Kidney epithelial cell (primary cell): ENCODE results near the gene ABCA4. TPM values are rescaled to one million over a fixed set of nuclear protein-coding genes. Genes with fewer than 3 reads are reported as not detected.

Source experiments
- DNase-seq: peaks from one replicate; pipeline ENCODE4 v3.0.0-alpha.2; 2010; ENCODE audit warnings: low read depth
- H3K27me3 ChIP-seq: 2 replicates; pipeline ENCODE4 v1.6.0; 2011; ENCODE audit warnings: low read length; ENCODE audit not compliant: control insufficient read depth, insufficient read depth
- H3K36me3 ChIP-seq: 2 replicates; pipeline ENCODE4 v1.5.1; 2011; ENCODE audit warnings: low read length; ENCODE audit not compliant: control insufficient read depth, insufficient read depth
- H3K4me3 ChIP-seq: 2 replicates; pipeline ENCODE4 v1.5.1; 2011; ENCODE audit warnings: low read depth, mild to moderate bottlenecking, control low read depth, low read length
- total RNA-seq: library from RNA; depleted of rRNA; stranded (reverse); fragments of >200 nt; gene quantifications from 2 replicates; pipeline ENCODE4 v1.2.3, GENCODE V29; 2015
- TF ChIP-seq, protein P1 (sequence below): IDR thresholded peaks from 2 replicates; pipeline ENCODE4 v1.5.1; 2011; ENCODE audit warnings: mild to moderate bottlenecking, moderate library complexity, low read length, control low read depth, inconsistent platforms; ENCODE audit not compliant: insufficient read depth, poor library complexity, severe bottlenecking

The ABCA4 gene
- total RNA-seq, 1 donor from 2014 or later = not detected

- H3K36me3 ChIP-seq = no peaks in the 10 kb centered on the region
Measured at GRCh38 chr1:94143809-94144176, 22.8 kb upstream of the ABCA4 start.

GRCh38 chr1:94143173-94143808 lies 22.3 kb upstream of the ABCA4 start:
- H3K27me3 ChIP-seq = no peaks in the 10 kb centered on the region
- no peak for DNase-seq
- no peak overlapping the region for H3K4me3 ChIP-seq
- TF ChIP-seq, protein P1, sequence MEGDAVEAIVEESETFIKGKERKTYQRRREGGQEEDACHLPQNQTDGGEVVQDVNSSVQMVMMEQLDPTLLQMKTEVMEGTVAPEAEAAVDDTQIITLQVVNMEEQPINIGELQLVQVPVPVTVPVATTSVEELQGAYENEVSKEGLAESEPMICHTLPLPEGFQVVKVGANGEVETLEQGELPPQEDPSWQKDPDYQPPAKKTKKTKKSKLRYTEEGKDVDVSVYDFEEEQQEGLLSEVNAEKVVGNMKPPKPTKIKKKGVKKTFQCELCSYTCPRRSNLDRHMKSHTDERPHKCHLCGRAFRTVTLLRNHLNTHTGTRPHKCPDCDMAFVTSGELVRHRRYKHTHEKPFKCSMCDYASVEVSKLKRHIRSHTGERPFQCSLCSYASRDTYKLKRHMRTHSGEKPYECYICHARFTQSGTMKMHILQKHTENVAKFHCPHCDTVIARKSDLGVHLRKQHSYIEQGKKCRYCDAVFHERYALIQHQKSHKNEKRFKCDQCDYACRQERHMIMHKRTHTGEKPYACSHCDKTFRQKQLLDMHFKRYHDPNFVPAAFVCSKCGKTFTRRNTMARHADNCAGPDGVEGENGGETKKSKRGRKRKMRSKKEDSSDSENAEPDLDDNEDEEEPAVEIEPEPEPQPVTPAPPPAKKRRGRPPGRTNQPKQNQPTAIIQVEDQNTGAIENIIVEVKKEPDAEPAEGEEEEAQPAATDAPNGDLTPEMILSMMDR = no peak
- no peaks in the 10 kb centered on the region for H3K36me3 ChIP-seq

More at GRCh38 chr1:94143809-94144176, 22.8 kb upstream of the ABCA4 start:
- no peak overlapping the region for H3K4me3 ChIP-seq
- TF ChIP-seq, protein P1 = no peak
- DNase-seq = no peak
- no peaks in the 10 kb centered on the region for H3K27me3 ChIP-seq

- no peaks in the 10 kb centered on the region for H3K36me3 ChIP-seq
- no peak overlapping the region for H3K4me3 ChIP-seq
- TF ChIP-seq, protein P1 = no peak
- DNase-seq = no peak
- no peaks in the 10 kb centered on the region for H3K27me3 ChIP-seq
Measured at GRCh38 chr1:94142583-94142982, 21.6 kb upstream of the ABCA4 start.

DNA sequence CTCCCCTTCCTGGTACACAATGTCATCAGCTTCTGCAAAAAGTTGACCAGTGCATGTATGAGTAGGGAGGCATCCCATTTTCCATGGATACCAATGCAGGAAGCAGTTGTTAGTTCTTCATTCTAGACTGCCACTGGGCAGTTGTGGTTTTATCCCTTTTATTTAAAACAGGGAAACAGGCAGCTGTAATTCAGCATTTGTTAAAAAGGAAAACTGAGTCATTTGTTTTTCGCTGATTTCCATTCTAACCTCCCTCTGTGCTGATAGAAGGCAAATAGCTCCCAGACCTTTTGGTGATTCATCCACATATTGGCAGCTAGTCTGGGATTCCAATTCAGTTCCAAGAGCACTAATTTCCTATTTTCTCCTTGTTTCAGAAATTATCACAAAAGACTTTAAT lies 21.1 kb upstream of the ABCA4 start:
- Histone ChIP-seq H3K4me3 (no peak overlapping the region), H3K36me3 (no peaks in the 10 kb centered on the region), H3K27me3 (no peaks in the 10 kb centered on the region)
- no peak for DNase-seq
- TF ChIP-seq, protein P1 = no peak

DNA sequence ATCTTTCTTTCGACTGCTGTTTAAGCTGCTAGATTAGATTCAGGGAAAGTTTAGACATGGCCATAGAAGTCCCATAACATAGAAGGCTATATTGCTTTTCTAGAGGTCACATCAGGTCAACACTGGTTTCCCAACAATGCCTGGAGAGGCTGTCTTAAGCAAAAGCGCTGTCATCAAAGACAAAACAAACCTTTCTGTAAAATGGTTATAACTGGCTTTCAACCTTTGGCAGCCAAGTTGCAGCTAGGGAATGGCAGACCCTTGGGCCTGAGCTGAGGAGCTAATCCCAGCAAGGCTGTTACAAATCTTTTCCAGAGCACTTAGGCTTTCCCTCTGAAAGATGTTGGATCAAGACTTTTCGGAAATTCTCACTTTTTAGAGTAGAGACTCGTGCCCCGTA lies 11.2 kb upstream of the ABCA4 start:
- no peak for DNase-seq
- H3K36me3 ChIP-seq = no peaks in the 10 kb centered on the region
- H3K4me3 ChIP-seq = no peak overlapping the region
- H3K27me3 ChIP-seq = no peaks in the 10 kb centered on the region
- TF ChIP-seq, protein P1 = no peak

GRCh38 chr1:94130851-94131595 lies 10.1 kb upstream of the ABCA4 start:
- Histone ChIP-seq H3K36me3 (no peaks in the 10 kb centered on the region), H3K4me3 (no peak overlapping the region), H3K27me3 (no peaks in the 10 kb centered on the region)
- DNase-seq = peak; percentile 90
- TF ChIP-seq, protein P1 = no peak
